ENCODE results near the gene CC2D2B.

GRCh38 chr10:95865814-95866466 lies 41.8 kb upstream of the CC2D2B start:
- TF ChIP-seq ZNF792 (CRISPR knock-in tag; IDR thresholded peaks at IDR 0.05) = no peak
- TF ChIP-seq SMAD1 (CRISPR knock-in tag; IDR thresholded peaks at IDR 0.05; ENCODE audit: borderline replicate concordance, low read depth) = no peak
- TF ChIP-seq TAF1 (CRISPR knock-in tag; IDR thresholded peaks at IDR 0.05) = no peak
